GM12892 (cell line): ENCODE results near the gene GPR78.

Experiments used
- POLR2A ChIP-seq: IDR thresholded peaks from 2 replicates; pipeline ENCODE4 v1.6.1; 2011; ENCODE audit warnings: low read depth, low read length, control low read depth
- POLR2AphosphoS5 ChIP-seq: IDR thresholded peaks from 2 replicates; pipeline ENCODE4 v1.6.1; 2011; ENCODE audit warnings: low read depth, low read length, control low read depth
- TAF1 ChIP-seq: IDR thresholded peaks from 2 replicates; pipeline ENCODE4 v1.6.1; 2011; ENCODE audit warnings: low read depth, mild to moderate bottlenecking, control low read depth, low read length, borderline replicate concordance

GRCh38 chr4:8615366-8615765 lies 35.2 kb downstream of the GPR78 start:
- TF ChIP-seq POLR2A (no peak), POLR2AphosphoS5 (no peak), TAF1 (no peak)
